ENCODE data around the gene TTC34.

The TTC34 gene

DNA sequence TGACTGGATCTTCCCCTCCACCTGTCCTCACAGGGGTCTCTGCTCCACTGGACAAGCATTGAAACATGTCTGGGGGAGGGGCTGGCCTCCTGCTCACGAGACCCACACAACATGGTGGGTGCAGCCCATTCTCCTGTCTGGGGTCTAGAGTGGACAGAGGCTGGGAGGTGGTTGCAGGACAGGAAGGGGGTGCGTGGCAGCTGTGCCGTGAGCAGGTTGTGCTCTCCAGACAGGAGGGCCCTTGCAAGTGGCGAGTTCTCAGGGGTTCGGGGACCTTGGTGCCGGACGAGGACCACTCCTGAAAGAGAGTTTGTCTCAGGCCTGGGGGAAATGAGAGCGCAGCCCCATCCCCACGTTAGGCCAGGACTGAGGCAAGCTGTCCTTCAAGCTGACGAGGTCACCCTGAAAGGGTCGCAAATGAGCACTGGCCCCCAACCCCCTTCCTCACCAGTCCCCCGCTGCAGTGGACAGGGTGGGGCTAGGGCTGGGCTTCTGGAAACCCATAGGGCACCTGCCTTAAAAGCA is 21.2 kb upstream of the TTC34 start:
- H3K4me3 ChIP-seq (ENCODE audit: control insufficient read depth, low read depth, low read length) = no peak overlapping the region
- DNase-seq (ENCODE audit: low read depth) = no peak
- TF ChIP-seq, protein P1, sequence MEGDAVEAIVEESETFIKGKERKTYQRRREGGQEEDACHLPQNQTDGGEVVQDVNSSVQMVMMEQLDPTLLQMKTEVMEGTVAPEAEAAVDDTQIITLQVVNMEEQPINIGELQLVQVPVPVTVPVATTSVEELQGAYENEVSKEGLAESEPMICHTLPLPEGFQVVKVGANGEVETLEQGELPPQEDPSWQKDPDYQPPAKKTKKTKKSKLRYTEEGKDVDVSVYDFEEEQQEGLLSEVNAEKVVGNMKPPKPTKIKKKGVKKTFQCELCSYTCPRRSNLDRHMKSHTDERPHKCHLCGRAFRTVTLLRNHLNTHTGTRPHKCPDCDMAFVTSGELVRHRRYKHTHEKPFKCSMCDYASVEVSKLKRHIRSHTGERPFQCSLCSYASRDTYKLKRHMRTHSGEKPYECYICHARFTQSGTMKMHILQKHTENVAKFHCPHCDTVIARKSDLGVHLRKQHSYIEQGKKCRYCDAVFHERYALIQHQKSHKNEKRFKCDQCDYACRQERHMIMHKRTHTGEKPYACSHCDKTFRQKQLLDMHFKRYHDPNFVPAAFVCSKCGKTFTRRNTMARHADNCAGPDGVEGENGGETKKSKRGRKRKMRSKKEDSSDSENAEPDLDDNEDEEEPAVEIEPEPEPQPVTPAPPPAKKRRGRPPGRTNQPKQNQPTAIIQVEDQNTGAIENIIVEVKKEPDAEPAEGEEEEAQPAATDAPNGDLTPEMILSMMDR (conservative IDR thresholded peaks at IDR 0.05; ENCODE audit: control insufficient read depth, insufficient read depth, low read depth, low read length) = no peak

DNA sequence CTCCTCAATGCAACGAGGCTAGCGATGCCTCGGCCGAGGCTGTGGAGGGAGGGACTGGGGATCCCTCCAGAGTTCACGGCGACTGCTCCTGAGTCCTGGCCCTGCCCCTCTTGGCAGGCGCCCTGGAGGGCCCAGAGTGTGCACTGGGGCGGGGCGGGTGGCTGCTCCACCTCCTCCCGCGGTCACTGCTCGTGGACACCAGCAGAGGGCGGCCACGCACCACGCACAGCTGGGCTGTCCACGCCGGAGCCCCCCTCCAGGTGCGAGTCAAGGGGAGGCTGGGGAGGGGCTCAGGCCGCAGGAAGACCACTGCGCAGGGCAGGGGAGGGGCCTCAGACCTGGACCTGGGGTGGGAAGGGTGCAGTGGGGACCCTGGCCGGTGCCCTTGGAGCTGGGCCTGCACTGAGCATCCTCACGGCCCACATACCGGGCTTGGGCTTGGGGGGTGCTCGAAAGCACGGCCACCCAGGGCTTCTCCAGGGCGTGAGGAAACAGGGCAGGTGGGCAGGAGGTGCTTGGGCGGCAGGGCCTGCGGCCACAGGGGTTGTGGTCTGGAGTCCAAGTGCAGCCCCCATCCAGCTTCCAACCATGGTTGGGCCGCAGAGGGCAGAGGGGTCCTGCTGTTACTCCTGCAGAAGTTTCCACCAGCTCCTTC is 20.6 kb upstream of the TTC34 start:
- TF ChIP-seq, protein P1 (conservative IDR thresholded peaks at IDR 0.05; ENCODE audit: control insufficient read depth, insufficient read depth, low read depth, low read length) = no peak
- no peak overlapping the region for H3K4me3 ChIP-seq (ENCODE audit: control insufficient read depth, low read depth, low read length)
- no peak for DNase-seq (ENCODE audit: low read depth)

DNA sequence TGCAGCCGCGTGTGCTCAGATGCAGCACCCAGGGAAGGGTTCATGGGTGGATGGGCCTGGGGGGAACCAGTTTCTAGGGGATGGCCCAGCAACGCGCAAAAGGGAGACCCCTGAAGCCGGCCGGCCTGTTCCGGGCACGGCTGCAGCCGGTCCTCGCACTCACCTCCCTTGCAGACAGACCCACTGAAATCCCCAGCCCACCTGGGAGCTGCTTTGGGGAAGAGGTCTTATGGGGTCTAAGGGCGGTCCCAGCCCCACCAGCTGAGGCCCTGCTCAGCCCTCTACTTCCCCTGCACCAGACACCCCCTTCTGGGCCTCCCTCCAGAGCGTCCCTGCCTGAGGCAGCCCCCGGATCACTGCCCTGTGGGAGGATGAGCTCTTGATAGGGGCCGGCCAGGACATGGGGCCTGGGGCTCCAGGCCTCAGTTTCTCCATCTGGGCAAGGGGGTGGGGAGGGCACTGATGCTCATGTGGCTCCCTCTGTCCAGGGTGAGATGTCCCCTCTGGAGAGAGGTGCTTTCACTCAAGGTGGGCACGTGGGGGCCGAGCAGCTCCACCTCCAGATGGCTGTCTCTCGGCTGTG is 20.0 kb upstream of the TTC34 start:
- DNase-seq (ENCODE audit: low read depth) = no peak
- TF ChIP-seq, protein P1 (conservative IDR thresholded peaks at IDR 0.05; ENCODE audit: control insufficient read depth, insufficient read depth, low read depth, low read length) = no peak
- H3K4me3 ChIP-seq (ENCODE audit: control insufficient read depth, low read depth, low read length) = no peak overlapping the region

DNA sequence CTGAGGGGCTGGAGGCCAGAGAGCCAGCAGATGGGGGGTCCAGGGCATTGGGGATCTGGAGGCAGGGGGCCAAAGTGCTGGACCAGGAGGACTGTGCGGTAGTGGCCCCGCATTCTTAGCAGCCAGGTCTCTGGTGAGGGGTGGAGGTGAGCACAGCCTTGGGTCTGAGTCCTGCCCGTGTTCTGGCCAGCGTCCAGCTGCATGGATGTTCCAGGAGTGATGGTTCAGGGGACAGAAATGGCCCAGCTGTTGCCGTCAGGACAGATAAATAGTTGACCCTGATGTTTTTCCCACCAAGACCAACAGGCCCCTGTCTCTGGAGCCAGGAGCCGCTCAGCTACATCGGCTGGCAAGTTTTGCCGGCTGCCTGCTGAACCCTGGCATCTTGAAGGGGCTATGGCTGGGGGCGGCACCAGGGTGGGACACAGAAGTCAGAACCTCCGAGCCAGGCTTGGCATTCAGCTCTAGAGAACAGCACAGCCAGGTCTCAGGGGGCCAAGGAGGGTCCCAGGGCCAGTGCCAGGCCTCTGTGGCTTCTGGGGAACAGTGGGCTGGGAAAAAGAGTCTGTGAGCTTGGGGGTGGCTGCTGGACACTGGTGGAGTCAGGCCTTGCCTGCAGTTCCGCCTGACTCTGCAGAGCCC is 19.4 kb upstream of the TTC34 start:
- H3K4me3 ChIP-seq (ENCODE audit: control insufficient read depth, low read depth, low read length) = no peak overlapping the region
- no peak for DNase-seq (ENCODE audit: low read depth)
- TF ChIP-seq, protein P1 (conservative IDR thresholded peaks at IDR 0.05; ENCODE audit: control insufficient read depth, insufficient read depth, low read depth, low read length) = no peak

DNA sequence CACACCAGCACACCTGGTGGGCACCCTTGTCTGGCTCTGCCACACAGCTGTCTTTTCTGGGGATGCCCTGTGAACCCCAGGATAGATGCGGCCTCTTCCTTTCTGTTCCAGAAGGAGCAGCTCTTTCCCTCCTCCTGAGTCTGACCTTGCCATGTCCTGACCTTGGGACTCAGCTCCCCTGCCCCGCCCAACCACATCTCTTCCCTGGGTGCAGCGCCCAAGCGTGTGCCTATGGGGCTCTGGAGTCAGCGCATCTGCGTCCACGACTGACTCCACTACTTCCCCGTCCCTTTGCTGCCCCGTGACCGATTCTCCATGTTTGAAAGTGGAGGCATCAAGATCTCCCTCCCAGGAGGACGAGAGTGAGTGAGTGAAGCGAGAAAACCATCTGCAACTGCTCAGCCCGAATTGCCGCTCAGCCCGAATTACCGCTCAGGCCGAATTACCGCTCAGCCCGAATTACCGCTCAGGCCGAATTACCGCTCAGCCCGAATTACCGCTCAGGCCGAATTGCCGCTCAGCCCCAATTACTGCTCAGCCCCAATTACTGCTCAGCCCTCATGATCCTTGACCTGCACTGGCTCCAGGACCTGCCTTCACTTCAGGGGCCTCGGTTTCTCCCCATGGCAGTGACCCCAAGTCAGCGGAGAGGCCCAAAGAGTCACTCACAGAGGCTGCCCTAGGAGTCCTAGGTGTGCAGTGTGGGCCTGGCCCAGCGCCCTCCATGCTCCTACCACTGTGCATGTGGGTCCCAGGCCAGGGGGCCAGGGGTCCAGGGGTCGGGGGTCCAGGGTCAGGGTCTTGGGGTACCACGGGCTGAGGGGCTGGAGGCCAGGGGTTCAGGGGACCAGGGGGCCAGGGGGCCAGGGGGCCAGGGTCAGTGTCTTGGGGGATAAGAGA is 18.6 kb upstream of the TTC34 start:
- H3K4me3 ChIP-seq (ENCODE audit: control insufficient read depth, low read depth, low read length) = no peak overlapping the region
- DNase-seq (ENCODE audit: low read depth) = no peak
- TF ChIP-seq, protein P1 (conservative IDR thresholded peaks at IDR 0.05; ENCODE audit: control insufficient read depth, insufficient read depth, low read depth, low read length) = no peak

DNA sequence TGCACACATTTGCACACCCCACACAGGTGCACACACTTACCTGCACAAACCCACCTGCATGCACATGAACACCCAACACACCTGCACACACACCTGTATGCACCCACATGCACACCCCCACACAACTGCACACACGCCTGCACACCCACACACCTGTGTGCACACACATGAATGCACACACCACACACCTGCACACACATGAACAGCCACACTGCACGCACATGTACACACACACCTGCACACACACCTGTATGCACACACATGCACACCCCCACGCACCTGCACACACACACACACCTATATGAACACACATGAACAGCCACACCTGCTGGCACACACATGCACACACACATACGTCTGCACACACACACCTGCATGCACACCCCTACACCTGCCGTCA is 17.9 kb upstream of the TTC34 start:
- DNase-seq (ENCODE audit: low read depth) = no peak
- TF ChIP-seq, protein P1 (conservative IDR thresholded peaks at IDR 0.05; ENCODE audit: control insufficient read depth, insufficient read depth, low read depth, low read length) = no peak
- no peak overlapping the region for H3K4me3 ChIP-seq (ENCODE audit: control insufficient read depth, low read depth, low read length)

Measured in fibroblast of mammary gland (primary cell).